Osteoblast (primary cell): ENCODE results near the gene GNAL. TPM values are rescaled to one million over a fixed set of nuclear protein-coding genes. Genes with fewer than 3 reads are reported as not detected.

Experiments
- DNase-seq: peaks from one replicate; pipeline ENCODE4 v3.0.0; 2011; ENCODE audit warnings: low spot score, mixed read lengths; ENCODE audit not compliant: insufficient read length; ENCODE audit errors: missing footprints
- H2AFZ ChIP-seq: 2 replicates; pipeline ENCODE4 v1.6.0; 2011; ENCODE audit warnings: mild to moderate bottlenecking, low read length
- H3K27ac ChIP-seq: 2 replicates; pipeline ENCODE4 v1.5.1; 2011; ENCODE audit warnings: mild to moderate bottlenecking, low read depth, low read length, moderate library complexity
- H3K27me3 ChIP-seq: 2 replicates; pipeline ENCODE4 v1.6.0; 2012; ENCODE audit warnings: mild to moderate bottlenecking, control low read depth, inconsistent platforms, low read length, moderate library complexity; ENCODE audit not compliant: insufficient read depth
- H3K36me3 ChIP-seq: 2 replicates; pipeline ENCODE4 v1.5.1; 2011; ENCODE audit warnings: mild to moderate bottlenecking, low read length, control low read depth, moderate library complexity; ENCODE audit not compliant: insufficient read depth
- H3K4me1 ChIP-seq: 2 replicates; pipeline ENCODE4 v1.5.1; 2011; ENCODE audit warnings: mild to moderate bottlenecking, low read length, control low read depth, moderate library complexity; ENCODE audit not compliant: insufficient read depth
- H3K4me2 ChIP-seq: 2 replicates; pipeline ENCODE4 v1.6.0; 2011; ENCODE audit warnings: mild to moderate bottlenecking, low read length; ENCODE audit not compliant: insufficient read depth
- H3K4me3 ChIP-seq: fragments of 200-600 bp; sonication (generic); 3 replicates; pipeline ENCODE4 v1.5.1; 2012; ENCODE audit warnings: mild to moderate bottlenecking, low read length, inconsistent platforms; ENCODE audit not compliant: insufficient read depth
- H3K79me2 ChIP-seq: 2 replicates; pipeline ENCODE4 v1.6.0; 2012; ENCODE audit warnings: mild to moderate bottlenecking, low read length, control low read depth, inconsistent platforms; ENCODE audit not compliant: insufficient read depth
- H3K9me3 ChIP-seq: 2 replicates; pipeline ENCODE4 v1.5.1; 2011; ENCODE audit warnings: low read depth, low read length, control low read depth
- H4K20me1 ChIP-seq: 2 replicates; pipeline ENCODE4 v1.6.0; 2012; ENCODE audit warnings: mild to moderate bottlenecking, low read length, control low read depth; ENCODE audit not compliant: insufficient read depth
- CTCF ChIP-seq: IDR thresholded peaks from 2 replicates; pipeline ENCODE4 v1.5.1; 2011; ENCODE audit warnings: mild to moderate bottlenecking, low read depth, low read length, moderate library complexity; ENCODE audit errors: extremely low read depth
- total RNA-seq: library from RNA; depleted of rRNA; stranded (reverse); fragments of >200 nt; gene quantifications from 2 replicates; pipeline ENCODE4 v1.2.3, GENCODE V29; 2012

The GNAL gene
- total RNA-seq, 1 donor = 0.72 TPM

- no peak for TF ChIP-seq CTCF
- no peak for DNase-seq
- no peak overlapping the region for H2AFZ ChIP-seq
- no peak overlapping the region for H3K4me3 ChIP-seq
- H3K9me3 ChIP-seq = no peaks in the 10 kb centered on the region
- H3K4me2 ChIP-seq = no peak overlapping the region
- no peaks in the 10 kb centered on the region for H3K4me1 ChIP-seq
- H3K27me3 ChIP-seq = no peaks in the 10 kb centered on the region
- no peaks in the 10 kb centered on the region for H3K79me2 ChIP-seq
- no peaks in the 10 kb centered on the region for H4K20me1 ChIP-seq
- H3K36me3 ChIP-seq = peaks cover 20% of the 10 kb centered on the region
- H3K27ac ChIP-seq = no peak overlapping the region
Measured at GRCh38 chr18:11897781-11898180, 208.7 kb downstream of the GNAL start.

DNA sequence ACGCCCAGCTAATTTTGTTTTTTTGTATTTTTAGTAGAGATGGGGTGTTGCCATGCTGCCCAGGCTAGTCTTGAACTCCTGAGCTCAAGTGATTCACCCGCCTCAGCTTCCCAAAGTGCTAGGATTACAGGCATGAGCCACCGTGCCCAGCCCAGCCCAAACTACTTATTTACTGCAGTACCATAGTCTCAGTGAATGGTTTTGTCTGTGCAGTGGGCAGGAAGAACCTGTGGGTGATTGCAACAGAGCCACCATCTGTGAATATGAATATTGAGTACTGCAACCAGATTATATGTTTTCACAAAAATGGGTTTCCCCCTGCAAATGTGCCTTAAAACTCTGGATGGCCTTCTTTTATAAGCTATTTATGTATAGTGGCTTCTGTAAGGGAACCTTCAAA lies 210.0 kb downstream of the GNAL start:
- no peak for DNase-seq

DNA sequence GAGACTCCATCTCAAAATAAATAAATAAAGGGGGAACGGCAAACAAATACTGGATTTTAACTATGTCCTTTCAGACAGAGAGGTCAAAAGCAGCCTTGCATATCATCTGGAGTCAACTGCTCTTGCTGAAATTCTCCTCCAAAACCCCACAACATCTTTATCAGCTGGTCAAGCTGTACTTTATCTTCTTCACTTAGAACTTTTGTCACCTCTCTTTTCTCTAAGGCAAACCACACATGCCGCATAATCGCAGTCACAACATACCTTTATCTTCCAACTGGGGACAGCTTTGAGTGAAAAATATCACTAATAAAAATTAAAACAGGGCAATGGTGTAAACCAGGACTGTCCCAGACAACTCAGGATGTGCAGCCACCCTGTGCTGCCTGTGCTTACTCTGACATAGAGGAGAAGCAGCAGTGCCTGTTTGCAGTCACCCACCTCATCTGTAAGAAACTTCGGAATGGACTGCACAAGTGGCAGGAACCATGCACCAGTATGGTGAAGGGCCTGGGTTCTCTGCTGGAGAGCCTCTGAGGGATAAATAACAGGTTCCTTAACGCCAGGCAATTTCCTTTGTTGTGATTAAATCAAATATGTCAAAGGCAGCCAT lies 212.9 kb downstream of the GNAL start:
- Histone ChIP-seq H3K79me2 (peaks cover 4% of the 10 kb centered on the region), H3K27ac (no peak overlapping the region)
- no peak for DNase-seq

More for the DNA sequence above, 210.0 kb downstream of the GNAL start:
- Histone ChIP-seq H3K79me2 (no peaks in the 10 kb centered on the region), H2AFZ (no peak overlapping the region), H3K4me3 (no peak overlapping the region), H4K20me1 (no peaks in the 10 kb centered on the region), H3K9me3 (no peaks in the 10 kb centered on the region), H3K4me2 (no peak overlapping the region), H3K27ac (no peak overlapping the region), H3K36me3 (peaks cover 10% of the 10 kb centered on the region), H3K27me3 (no peaks in the 10 kb centered on the region), H3K4me1 (no peaks in the 10 kb centered on the region)
- no peak for TF ChIP-seq CTCF

More for the DNA sequence above, 212.9 kb downstream of the GNAL start:
- Histone ChIP-seq H3K27me3 (no peaks in the 10 kb centered on the region), H4K20me1 (no peaks in the 10 kb centered on the region), H3K4me1 (no peaks in the 10 kb centered on the region), H3K9me3 (no peaks in the 10 kb centered on the region), H3K4me3 (no peak overlapping the region), H3K4me2 (no peak overlapping the region), H2AFZ (no peak overlapping the region), H3K36me3 (no peaks in the 10 kb centered on the region)
- TF ChIP-seq CTCF = no peak
